HG02571 (cell line): Measurements from ENCODE around the gene VOPP1.

ENCODE experiments used
- ATAC-seq: cut with Tn5 transposase; IDR thresholded peaks from one replicate; pipeline ENCODE4 v1.9.1; 2021; ENCODE audit warnings: mild to moderate bottlenecking, moderate library complexity; ENCODE audit not compliant: unreplicated experiment

VOPP1 gene

DNA sequence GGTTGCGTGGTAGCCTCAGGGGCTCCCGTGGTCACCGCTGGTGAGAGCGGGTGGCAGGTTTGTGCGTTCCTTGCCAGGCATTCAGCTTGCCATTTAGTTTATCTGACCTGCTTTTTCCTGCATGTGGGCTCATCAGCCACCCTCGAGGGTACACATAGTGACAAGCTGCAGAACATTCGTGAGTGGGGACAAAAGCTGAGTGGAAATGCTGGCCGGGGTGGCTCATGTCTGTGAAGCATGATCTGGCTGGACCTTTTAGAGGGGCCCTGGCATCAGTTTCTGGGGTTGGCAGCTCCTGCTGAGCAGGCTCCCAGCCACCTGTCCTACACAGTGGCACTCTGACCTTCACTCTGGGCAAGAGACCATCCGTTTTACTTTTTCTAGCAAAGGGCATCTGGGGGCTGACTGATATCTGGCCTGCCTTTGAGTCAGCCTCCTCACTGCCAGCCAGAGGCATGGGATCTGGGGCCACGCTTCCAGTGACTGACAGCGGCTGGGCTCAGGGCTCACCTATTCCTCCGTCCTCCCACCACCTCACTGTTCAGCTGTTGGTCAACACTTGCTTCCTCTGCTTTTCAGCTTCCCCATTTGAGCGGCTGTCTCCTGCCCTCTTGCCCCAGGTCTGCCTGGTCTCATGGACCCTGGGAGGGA lies 132.1 kb downstream of the VOPP1 start:
- ATAC-seq: no peak

DNA sequence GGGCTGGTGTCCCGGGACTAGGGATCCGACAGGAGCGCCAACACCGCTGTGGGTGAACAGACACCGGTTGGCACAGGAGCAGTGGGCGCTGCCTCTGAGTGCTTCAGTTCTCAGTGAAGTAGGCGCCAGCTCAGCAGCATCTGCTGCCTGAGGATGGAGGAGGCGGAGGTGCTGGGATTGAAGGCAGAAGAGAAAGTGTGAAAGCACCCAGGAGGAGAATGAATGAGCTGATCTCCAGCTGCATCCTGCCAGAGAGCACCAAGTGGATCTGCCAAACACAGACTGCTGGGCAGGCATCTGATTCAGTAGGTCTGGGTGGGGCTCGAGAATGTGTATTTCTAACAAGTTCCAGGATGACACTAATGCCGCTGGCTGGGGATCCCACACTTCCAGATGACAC lies 132.7 kb downstream of the VOPP1 start:
- no peak for ATAC-seq

DNA sequence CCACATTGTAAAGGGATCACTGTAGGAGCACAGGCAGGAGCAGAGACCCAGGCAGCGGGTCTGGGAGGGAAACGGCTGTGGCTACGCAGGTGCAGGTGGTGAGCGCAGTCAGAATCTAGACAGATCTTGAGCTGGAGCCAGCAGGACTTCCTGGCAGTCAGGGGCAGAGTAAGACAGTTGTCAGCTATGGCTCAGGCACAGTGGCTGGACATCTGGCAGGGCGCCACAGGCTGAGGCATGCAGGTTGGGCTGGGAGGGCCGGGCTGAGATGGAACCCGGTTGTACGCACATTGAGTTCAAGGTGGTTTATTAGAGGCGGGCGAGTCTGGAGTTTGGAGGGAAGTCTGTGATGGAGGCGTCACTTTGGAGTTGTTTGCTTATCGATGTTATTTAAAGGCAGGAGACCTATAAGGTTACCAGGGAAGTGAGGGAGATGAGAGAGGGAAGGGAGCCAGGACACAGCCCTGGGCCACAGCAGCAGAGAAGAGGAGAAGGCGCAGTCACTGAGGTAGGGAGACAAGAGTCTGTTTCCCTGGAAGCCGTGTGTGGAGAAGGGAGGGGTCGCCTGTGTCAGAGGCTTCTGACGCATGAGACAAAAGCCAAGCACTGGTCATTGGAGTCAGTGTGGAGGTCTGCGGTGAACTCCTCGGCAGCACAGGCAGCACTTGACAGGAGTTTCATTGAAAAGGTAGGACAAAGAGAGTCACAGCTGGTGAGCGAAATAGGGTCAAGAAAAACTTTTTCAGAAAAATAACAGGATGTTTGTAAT lies 133.4 kb downstream of the VOPP1 start:
- no peak for ATAC-seq

DNA sequence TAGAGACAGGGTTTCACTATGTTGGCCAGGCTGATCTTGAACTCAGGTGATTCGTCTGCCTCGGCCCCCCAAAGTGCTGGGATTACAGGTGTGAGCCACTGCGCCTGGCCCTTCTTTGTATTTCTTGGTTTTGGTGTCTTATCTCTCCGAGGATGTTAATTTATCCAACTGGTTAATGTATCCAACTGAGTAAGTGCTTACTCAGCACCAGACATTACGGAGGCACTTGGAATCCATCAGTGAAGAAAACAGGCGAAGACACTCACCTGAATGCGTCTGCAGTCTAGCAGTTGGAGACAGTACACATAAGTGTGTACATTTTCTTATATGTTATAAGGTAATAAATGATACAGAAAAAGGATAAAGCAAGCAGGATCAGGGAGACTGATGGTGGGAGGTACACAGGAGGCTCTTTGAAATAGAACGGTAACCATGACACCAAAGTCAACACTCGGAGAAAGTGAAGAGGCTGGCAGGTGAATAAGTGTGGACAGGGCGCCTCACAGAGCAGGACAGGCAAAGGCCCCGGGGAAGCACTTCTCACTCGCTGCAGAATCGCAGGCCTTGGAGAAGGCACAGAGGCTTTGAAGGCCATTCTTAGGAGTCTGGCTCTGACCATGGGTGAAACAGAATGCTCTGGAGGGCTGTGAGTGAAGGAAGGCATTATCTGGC lies 134.1 kb downstream of the VOPP1 start:
- no peak for ATAC-seq

DNA sequence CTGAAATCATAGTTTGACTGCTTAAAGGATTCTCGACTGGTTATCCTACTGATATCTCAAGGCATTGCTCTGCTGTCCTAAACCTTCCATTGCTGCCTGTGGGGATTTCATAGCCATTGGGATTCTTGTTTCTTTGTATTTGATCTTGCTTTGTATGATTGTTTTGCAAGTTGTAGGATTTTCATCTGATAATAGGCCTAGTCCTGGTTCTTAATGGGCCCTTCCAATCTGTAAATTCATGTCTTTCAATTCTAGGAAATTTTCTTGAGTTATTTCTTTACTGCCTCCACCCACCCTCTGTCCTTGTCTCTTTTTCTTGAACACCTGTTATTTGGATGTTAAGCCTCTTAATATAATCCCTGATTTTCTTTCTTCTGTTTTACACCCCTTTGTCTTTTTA lies 134.9 kb downstream of the VOPP1 start:
- no peak for ATAC-seq

DNA sequence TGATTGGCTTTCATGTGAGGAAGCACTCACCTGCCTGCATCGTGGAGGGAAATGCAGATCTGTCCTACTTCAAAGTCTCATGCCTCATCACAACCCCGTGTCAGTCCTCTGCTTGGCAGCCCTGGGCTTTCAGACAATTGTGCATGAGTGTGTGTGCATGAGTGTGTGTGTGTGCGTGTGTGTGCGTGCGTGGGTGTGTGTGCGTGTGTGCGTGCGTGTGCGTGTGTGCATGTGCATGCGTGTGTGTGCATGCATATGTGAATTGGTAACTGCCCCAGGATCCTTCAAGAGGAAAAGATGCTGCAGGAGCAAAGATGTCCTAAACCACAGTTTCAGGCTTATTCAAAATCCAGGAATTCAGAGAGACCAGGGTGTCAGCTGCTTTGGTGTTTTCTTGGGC lies 135.8 kb downstream of the VOPP1 start:
- no peak for ATAC-seq

DNA sequence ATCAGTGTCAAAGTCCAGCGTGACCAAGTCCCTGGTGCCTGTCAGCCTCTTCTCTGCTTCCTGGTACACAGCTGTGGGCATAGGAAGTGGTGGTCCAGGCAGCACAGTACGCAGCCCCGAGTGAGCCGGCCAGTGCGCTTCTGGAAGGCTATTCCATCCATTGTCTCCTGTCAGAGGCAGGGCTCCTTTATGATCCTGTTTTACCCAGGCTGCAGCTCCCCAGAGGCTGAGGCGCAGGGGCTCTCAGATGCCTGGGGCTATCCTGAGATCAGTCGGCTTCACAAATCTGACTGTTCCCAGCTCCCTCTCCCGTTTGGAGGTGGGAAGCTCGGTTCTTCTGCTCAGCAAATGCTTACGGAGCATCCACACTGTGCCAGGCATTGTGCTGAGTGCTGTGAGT lies 136.8 kb downstream of the VOPP1 start:
- ATAC-seq: no peak

DNA sequence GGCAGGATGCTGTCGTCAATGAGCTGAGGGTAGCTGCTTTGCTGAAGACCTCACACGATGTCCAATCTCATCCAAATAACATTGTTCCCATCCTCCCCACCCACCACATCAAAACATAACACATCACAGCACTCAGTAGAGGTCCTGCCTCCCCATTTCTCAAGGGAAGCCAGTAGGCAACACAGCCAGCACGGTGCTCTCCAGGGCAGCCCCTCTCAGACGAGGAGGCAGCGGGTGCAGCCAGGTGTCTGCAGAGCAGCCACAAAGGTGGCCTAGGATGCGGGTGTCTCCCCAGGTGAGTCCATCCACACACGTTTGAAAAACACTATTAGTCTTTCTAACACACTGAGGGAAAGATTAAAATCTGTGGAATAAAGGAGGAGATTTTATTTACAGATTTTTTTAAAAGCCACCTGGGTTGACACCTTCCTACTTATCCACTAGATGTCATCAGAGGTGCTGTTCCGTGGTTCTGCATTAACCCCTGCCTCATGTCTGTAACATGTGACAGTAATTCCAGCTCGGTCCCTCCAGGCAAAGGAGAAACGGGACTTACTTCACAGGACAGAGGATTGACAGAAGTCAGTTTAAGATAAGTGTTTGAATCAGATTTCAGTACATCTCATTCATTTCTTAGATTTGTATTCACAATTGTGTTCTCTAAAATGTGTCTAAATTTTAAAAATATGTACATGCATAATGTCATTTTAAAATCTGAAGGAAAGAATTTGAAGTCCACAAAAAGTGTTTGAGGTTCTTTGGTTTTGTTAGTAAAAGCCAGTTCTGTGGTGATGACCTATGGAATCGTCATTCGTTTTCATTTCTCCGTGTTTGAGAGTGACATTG lies 139.1 kb downstream of the VOPP1 start:
- ATAC-seq: no peak

DNA sequence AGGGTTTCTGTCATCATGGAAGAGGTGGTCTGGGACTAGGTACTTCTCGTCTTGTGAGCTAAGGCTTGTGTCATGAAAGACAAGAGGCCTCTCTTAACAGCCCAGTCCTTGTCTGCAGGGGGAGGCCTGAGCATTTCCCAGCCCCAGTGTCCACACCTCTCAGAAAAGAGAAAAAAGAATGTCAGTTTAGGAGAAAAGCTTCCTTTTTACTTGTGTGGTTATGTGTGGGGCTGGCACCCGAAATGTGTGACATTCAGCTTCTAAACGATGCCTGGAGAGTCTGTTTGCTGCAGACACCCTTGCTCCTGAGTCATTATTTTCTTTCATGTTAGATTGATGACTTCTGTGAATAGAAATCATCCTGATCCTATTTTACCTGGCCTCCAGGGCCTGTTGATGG lies 139.8 kb downstream of the VOPP1 start:
- no peak for ATAC-seq

DNA sequence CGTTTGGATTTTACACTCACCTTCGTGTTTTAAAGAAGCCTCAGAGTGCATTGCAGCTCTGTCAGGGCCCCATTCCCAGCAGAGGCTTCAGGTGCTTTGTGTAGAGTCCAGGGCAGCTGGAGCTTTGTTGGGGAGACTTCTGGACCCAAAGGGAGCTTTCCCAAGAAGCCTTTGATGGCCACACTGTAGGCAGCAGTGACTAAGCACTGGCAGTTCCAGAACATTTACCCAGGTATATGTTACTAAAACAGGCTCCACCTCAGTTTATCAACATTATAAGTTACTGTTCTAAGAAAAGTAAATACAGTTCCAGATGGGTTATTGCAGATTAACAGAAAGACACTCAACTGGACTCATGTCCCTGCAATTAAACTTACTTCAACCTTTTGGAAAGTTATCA lies 140.4 kb downstream of the VOPP1 start:
- no peak for ATAC-seq

DNA sequence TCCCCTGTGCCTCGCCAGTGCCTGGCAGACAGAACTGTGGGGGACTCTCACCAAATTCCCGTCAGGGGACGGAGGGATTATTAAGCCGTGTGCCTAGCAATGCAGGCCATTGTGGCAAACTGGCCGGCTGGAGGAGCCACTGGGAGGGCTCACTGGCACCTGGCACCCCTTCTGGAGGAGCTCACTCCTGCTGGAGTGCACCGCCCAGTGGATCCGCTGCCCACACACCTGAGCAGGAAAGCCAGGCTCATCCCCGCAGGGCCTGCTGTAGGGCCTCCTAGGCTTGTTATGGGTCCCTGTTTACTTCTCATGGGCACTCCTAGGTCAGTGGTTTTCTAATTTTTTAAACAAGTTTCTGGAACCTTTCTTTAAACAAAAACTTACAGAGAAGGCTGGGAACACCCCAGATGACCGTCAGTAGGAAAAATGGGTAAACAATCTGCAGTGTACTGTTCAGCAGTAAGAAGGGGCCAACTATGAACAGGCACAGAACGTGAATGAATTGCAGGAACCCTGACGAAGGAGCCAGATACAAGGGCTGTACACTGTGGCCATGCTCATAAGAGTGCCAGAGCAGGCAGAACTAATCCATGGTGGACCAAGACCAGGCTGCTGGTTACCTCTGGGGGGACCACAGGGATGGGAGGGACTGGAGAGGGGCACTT lies 142.3 kb downstream of the VOPP1 start:
- no peak for ATAC-seq

DNA sequence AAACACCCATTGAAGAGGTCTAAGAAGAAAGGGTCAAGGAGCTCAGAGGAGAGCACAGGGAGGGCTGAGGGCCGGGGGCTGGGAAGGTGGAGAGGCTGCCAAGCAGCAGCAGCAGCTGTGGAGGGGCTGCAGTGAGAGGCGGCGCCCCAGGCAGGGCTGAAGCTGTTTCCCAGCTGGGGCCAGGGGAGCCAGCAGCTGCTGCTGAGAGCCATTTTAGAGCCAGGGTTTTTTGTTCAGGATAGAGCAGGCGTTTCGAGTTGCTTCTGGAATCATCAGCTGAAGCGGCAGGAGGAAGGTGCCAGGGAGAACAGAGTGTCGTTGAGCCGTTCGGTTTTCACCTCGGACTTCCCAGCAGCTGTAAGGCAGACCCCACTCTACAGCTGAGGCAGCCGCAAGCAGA lies 144.5 kb downstream of the VOPP1 start:
- no peak for ATAC-seq

DNA sequence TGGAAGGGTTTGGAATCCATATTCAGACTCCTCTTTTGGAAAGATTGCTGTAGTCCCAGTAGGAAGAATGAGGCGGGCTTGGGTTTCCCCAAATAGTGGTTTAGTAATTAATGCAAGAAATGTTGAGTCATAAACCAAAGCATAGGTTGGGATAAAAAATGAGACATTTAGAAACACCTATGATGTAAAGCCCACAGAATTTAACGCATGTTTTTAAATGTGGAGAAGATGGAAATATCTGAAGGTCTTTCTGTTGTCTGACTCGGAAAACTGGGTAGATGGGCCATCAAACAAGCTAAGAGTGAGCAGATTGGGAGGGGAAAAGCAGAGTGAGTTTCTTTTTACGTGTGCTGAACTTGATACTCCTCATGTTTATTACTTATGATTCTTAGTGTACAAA lies 145.0 kb downstream of the VOPP1 start:
- no peak for ATAC-seq

DNA sequence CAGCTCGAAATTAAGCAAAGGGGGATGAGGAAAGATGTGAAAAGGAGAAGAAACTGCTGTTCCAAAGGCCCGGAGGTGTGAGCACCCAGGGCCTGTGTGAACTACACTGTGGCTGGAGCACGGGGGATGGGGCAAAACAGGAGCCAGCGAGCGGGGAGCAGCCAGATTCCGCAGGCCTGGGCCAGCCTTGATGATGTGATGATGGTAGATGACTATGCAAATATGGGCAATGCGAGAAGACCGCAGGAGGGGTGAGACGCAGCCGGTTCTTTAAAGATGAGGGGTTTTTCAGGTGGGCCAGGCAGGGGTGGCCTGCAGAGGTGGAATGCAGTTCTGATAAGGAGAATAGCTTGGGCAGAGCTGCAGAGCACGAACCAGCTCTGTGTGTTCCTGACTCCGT lies 145.6 kb downstream of the VOPP1 start:
- no peak for ATAC-seq

DNA sequence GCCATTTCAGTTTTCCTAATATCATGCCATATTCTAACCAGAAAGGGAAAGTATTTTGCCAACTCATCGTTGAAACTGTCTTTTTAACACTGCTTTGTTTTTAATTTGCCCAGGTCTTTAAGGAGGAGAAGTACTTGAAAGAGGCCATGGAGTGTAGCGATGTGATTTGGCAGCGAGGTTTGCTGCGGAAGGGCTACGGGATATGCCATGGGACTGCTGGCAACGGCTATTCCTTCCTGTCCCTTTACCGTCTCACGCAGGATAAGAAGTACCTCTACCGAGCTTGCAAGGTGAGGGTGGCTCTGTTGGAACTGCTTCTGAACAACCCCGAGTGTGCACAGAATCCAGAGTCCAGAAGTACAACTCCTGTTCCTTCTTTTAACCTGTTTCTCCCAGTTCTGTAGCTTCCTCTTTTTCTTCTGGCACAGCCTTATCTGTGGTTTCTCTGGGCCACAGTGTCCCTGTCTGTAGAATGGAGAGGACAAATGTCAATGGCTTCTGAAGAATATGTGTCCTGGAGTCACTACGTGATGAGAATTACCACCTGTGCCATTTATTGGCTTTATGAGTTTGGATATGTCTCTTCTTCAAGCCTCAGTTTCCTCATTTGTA lies 147.1 kb downstream of the VOPP1 start:
- no peak for ATAC-seq

DNA sequence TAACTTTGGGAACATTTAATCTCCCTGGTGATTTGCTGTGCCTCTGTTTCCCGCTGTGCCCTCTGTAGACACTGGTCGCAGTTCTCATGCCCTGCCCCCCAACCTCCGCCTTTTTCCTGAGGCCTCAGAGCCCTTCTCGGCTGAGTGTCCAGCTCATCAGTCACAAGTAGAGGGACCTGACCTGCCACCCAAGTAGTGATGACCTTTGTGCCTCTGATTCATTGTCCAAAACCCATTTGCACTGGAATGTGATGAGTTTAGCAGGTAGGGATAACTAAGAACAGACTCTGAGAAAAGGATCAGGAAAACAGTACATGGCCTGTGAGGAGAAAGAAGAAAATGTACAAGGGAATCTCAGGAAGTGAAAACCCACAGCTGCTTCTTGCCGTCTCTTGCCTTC lies 148.4 kb downstream of the VOPP1 start:
- no peak for ATAC-seq

DNA sequence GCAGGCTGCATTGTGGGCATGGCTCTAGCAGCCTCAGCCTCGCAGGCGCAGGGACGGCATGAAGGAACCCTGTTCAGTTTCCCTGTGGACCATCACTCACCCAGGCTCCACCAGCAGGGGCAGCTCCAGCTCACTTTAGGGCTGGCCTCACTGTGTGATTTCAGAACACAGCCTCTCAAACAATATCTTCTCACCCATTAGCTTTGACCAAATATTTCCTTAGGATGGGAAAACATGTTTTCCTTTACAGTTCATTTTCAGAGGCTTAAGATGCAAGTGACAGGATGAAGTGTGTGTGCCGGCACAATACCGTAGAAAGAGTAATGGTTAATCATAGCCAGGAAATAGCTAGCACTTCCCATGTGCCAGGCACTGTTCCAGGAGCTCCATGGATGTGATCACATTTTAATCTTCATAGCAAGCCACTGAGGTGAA lies 149.0 kb downstream of the VOPP1 start:
- ATAC-seq: no peak
